HG02943 (cell line): ENCODE measurements around the gene LSMEM2.
"Not testable (repeated sequence)": the region's sequence is repeated elsewhere in the genome, so short reads cannot be mapped to it uniquely, and the experiment has no call there.

Source experiments
- ATAC-seq: cut with Tn5 transposase; IDR thresholded peaks from one replicate; pipeline ENCODE4 v1.9.1; 2021; ENCODE audit warnings: mild to moderate bottlenecking, low read depth, moderate library complexity; ENCODE audit not compliant: unreplicated experiment

Gene LSMEM2

DNA sequence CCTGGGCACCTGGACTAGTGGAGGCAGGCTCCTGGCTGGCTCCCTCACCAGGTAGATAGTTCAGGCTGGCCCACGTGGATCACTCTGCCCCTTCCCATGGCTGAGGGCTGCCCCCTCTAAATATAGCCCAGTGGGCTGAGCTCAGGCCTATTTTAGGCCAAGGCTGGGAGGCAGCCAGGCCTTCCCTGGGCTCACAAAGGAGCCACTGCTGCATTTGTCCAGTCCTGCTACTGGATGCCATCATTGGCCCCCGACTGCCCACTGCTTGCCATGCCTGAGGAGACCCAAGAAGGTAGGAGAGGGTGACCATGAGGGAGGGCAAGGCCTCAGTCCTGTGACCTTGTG, at the start of gene LSMEM2:
TSS of gene LSMEM2 (plus strand) at position 208 of the 345 bp plus-strand sequence. CDS start at position 235, 27 bp downstream.
- no peak for ATAC-seq

GRCh38 chr3:50229490-50229889, 49.4 kb upstream of the LSMEM2 start:
- no peak for ATAC-seq

- no peak for ATAC-seq
Measured at GRCh38 chr3:50230104-50230793, 48.6 kb upstream of the LSMEM2 start.

DNA sequence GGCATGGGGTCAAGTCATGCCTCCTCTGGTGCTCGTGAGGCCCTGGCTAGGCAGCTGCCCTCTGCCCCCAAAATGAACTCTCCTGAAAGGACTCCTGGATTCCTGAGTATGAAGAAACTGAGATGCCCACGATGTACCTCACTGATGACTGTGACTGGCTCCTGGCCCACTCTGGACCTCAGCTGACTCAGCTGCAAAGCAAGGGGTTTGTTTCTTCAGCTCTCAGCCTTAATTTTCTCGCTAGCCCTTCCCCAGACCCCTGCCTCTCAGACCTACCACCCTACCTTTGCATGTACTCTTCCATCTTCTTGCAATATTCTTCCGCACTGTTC, 48.1 kb upstream of the LSMEM2 start:
- ATAC-seq = no peak

GRCh38 chr3:50231581-50231980, 47.3 kb upstream of the LSMEM2 start:
- no peak for ATAC-seq

GRCh38 chr3:50232303-50232702, 46.6 kb upstream of the LSMEM2 start:
- ATAC-seq = no peak

DNA sequence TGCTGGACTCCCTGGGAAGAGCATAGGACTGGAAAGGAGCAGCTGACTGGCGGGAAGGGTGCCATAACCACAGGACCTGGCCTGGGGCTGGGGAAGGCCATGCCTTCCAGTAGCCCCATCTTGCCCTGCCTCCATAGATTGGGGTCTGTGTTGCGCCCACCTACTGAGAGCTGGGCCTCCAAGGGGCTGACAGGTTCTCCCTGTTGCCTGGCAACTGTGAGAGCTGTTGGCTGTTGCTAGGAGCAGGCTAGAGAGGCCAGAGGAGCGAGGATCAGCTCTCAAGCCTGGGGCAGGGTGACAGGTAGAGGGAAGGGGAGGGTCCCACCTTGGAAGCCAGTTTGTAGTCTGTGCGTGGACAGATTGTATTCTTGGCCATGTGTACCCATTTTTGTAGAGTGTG, 45.7 kb upstream of the LSMEM2 start:
- no peak for ATAC-seq

DNA sequence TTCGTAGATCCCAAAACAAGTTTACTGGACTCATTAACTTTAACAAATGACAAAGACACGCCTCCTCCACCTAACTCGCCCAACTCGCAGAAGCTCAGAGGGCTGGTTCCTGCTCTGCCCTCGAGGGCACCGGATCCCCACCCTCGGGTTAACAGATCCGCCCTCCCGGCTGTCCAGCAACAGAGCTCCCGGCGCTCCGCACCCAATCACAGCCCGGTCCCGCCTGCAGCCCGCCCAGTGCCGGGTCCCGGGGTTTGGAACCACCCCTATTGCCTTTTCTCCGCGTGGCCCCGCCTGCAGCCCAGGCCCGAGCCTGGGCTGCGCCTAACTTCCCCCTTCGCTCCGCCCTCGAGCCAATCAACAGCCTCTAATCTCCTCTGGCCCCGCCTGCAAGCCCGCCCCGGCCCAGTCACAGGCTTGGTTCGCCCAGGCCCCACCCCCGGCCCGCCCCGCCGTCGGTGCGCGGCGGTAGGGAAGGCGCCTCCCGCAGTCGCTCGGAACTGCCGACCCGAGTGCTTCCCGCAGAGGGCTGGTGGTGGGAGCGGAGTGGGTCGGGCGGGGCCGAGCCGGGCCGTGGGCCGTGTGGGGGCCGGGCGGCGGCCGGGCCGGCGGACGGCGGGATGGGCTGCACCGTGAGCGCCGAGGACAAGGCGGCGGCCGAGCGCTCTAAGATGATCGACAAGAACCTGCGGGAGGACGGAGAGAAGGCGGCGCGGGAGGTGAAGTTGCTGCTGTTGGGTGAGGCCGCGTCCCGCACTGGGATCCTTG, 43.0 kb upstream of the LSMEM2 start, which contains the start of gene GNAI2:
TSS of gene GNAI2 (plus strand) at position 489 of the 768 bp plus-strand sequence. CDS start at position 621, 132 bp downstream.
- peak; percentile 95 for ATAC-seq

- ATAC-seq = no peak
Measured at GRCh38 chr3:50236484-50237132, 42.3 kb upstream of the LSMEM2 start.

DNA sequence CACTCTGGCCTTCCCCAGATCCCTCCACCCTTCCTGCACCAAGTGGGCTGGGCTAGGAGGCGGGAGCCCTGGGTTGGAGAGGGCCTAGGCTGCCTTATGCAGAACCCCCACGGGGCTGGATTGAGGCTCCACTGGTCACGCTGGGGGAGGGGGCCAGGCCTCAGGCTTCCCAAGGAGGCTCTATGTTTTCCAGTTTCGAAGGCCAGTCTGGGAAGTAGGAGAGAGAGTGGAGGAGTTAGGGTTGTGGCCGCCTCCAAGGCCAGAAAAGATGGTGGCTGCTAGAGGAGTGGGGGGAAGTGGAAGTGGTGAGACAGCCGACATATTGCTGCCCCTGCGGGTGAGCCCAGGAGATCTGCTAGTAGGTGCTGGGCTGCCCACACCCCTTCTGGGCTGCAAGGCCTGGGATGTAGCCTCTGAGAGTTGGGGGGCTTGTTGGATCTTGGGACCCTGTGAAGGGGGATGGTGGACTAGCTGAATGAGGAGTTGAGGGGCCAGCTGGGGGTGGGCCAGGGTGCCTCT, 41.7 kb upstream of the LSMEM2 start:
- ATAC-seq = no peak

DNA sequence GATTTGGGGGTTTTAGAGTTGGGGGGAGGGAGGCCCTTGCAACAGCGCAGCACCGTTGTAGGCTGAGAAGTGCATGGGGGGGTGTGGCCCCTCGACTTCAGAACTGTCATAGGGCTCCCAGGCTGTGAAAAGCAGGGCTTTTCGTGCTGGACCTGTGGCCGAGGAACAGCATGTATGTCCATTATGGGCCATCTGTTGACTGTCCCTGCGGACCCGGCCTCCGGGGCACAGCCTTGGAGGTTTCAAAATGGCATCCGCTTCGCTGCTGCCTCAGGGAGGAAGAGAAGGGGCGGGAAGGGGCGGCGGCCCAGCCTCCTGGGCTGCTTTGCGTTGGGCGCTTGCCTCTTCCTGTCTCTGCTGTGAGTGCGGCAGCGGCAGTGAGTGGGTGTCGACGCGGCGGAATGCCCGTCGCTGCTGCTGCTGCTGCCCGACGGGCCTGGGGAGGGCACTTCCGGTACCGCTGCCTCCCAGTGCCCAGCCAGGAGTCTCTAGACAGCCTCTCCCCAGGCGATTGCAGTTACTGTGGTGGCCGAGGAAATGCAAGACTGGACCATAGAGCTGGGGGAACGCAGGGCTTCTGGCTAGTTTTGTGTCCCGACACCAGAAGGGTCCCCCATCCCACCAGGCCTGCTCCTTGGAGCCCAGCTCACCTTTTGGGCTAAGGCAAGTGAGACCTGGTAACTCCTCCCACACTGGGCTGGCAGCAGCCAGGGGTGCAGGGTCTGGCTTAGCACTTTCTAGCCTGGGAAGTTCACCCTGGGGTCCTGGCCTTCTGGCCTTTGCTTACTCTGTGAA, 40.9 kb upstream of the LSMEM2 start:
- no peak for ATAC-seq

GRCh38 chr3:50238549-50239026, 40.3 kb upstream of the LSMEM2 start:
- no peak for ATAC-seq

DNA sequence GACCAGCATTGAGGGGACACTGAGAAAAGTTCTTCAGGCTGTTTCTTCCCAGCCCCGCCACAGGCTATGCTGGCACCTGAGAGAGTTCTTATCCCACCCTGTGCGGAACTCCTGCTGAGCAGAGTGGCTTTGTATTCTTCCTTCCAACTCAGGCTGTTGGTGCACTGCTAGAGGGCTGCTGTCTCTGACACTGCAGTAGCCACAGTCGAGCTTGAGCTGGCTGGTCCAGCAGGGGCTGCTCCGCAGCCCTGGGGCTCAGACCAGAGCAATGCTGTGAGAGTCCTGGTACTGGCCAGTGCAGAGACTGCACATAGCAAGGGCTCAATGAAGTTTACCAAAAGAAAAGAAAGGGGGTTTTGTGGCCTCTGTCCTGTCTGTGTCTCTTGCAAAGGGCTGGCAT, 39.2 kb upstream of the LSMEM2 start:
- no peak for ATAC-seq

DNA sequence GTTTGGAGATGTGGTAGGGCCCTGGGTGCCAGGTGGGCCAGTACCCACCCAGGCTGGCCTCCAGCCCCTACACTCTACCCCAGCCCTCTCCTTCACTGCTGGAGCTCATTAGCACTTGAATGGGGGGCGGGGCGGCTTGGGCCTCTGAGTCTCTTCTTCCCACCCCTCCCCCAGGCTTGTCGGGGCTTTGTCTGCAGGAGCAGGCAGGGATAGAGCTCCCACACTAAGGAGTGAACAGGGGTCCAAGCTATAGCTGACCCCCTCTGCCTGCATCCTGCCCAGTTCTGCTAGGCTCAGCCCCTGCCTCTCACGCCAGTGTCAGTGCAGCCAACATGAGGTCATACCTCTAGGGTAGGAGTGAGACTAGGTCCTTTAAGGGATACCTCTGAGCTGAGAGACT, 37.7 kb upstream of the LSMEM2 start:
- no peak for ATAC-seq

DNA sequence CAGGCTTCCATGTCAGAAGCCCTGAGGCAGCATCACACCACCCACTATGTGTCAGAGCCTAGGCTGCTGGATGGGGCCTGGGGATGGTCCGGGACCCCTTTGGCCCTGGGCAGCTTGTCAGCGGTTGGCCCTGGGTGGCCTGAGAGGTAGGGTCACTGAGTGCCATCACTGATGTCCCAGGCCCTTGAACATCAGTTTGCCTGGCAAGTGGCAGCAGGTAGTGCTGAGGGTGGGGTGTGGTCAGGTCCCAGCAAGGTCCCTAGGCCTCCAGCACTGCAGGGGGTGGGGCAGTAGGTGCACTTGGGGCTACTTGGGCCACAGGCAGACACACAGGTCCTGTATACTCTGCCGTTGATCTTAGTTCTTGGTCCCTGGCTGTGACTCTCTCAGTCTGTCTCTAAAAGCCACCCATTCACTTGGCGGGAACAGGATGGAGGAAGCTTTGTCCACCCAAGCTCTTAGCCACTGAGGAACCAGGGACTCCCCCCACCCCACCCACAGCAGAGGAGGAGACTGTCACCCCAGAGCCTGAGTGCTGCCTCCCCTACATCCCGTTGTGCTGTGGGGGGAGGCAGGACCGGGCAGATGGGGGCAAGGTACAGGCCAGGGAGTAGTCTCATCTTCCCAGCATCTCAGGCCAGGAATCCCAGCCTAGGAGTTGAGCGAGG, 37.0 kb upstream of the LSMEM2 start:
- no peak for ATAC-seq

DNA sequence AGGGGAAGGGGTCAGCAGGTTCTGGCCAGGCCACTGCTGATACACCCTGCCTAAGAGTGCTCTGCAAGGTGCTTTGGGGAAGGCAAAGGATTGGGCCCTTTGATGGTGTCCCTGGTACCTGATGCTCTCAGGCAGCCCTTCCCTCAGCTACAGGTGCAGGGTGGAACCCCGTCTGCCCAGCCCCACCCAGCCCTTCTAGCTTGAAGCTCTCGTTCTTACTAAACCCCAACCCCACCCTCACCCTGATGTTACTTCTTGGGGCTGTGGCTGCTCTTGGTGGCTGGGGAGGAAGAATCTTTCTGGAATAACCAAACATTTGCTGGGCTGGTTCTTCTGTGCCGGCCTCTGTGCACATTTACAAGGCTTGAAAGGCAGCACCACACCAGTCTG, 36.5 kb upstream of the LSMEM2 start:
- no peak for ATAC-seq

DNA sequence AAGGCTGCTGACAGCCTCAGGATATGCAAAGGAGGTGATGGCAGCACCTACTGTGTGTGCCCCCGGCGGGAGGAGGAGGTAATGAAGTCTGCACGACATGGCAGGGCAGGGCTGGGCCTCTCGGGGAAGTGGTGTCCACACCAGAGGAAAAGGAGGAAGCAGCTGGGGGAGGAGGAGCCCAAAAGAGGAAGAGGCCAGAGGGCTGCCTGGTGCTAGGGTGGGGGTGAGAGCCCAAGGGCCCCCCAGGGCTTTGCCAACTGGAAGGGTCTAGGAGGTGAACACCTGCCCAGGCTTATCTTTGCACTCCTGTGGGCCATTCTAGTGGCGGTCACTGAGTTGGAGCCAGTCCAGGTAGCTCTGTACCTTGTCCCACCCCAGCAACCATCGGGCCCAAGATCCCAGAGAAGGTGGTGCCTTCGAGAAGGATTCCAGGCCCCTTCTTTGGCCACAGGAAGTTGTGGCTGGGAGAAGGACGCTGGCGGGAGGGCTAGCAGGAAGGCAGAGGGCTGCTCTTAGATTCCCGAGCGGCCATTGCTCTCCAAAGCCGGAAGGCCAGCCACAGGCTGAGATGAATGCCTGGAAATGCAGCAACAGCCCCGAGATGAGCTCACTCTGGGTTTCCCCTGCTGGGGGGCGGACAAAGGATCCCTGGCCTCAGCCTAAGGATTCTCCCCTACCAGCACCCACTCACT, 35.9 kb upstream of the LSMEM2 start:
- no peak for ATAC-seq

GRCh38 chr3:50243543-50243895, 35.4 kb upstream of the LSMEM2 start:
- no peak for ATAC-seq

GRCh38 chr3:50244813-50245212, 34.1 kb upstream of the LSMEM2 start:
- ATAC-seq = not testable (repeated sequence)
